ENCODE data around the gene MED29. TPM values are rescaled to one million over a fixed set of nuclear protein-coding genes. Genes with fewer than 3 reads are reported as not detected.

Gene MED29
- total and polyA plus RNA-seq, 2 experiments from 2014 or later, result 26.1 to 62.0 TPM

GRCh38 chr19:39388657-39389056 is 2.5 kb upstream of the MED29 start:
- Mint-ChIP-seq H3K4me3 (peak overlapping the region; percentile 39; the same call in 2 of the 3 replicates), H3K27ac (no peak overlapping the region), H3K36me3 (ENCODE audit: low read depth) (peaks cover 69% of the 10 kb centered on the region), H3K27me3 (ENCODE audit: insufficient read depth, low read depth, poor library complexity) (peaks cover 30% of the 10 kb centered on the region), H3K9me3 (peaks cover 3% of the 10 kb centered on the region; the same call in 1 of the 3 replicates), H3K4me1 (peaks cover 24% of the 10 kb centered on the region)
- no peak for DNase-seq (ENCODE audit: low spot score)
- Histone ChIP-seq H3K27ac (ENCODE audit: low read depth) (no peak overlapping the region), H3K27me3 (ENCODE audit: insufficient read depth) (no peaks in the 10 kb centered on the region), H3K4me1 (ENCODE audit: insufficient read depth) (peaks cover 12% of the 10 kb centered on the region), H2AFZ (no peak overlapping the region), H3K4me2 (no peak overlapping the region), H3F3A (replicated peaks; ENCODE audit: low read depth) (peaks cover 20% of the 10 kb centered on the region; the same call in 1 of the 2 replicates), H3K79me2 (replicated peaks; ENCODE audit: insufficient read depth) (peaks cover 13% of the 10 kb centered on the region), H3K9me2 (ENCODE audit: insufficient read depth) (no peaks in the 10 kb centered on the region), H3K4me3 (no peak overlapping the region), H4K20me1 (replicated peaks; ENCODE audit: insufficient read depth) (peaks cover 17% of the 10 kb centered on the region), H3K36me3 (ENCODE audit: insufficient read depth) (0 out of 2 replicates have a peak, but pooled peaks cover 5% of the 10 kb centered on the region)
- TF ChIP-seq STAT1 (IDR thresholded peaks at IDR 0.05; ENCODE audit: unreplicated experiment) (no peak), EZH2 (IDR thresholded peaks at IDR 0.05; ENCODE audit: low read depth, unreplicated experiment) (no peak)
- ATAC-seq, result no peak

- H3K9me3 Mint-ChIP-seq, result peaks cover 3% of the 10 kb centered on the region; the same call in 1 of the 3 replicates
- peak overlapping the region; percentile 97 for H3K4me3 Mint-ChIP-seq
- DNase-seq (ENCODE audit: low spot score) (peak; percentile 34), ATAC-seq (no peak)
- peaks cover 68% of the 10 kb centered on the region for H3K36me3 Mint-ChIP-seq (ENCODE audit: low read depth)
- Histone ChIP-seq H4K20me1 (replicated peaks; ENCODE audit: insufficient read depth) (peaks cover 17% of the 10 kb centered on the region), H3K79me2 (replicated peaks; ENCODE audit: insufficient read depth) (peaks cover 13% of the 10 kb centered on the region), H3K9me2 (ENCODE audit: insufficient read depth) (no peaks in the 10 kb centered on the region), H3K4me3 (peak overlapping the region; percentile 78), H3K36me3 (ENCODE audit: insufficient read depth) (0 out of 2 replicates have a peak, but pooled peaks cover 10% of the 10 kb centered on the region), H3K4me2 (peak overlapping the region; percentile 88), H3K27ac (ENCODE audit: low read depth) (peak overlapping the region; percentile 97), H2AFZ (peak overlapping the region; percentile 73; the same call in 1 of the 2 replicates), H3K27me3 (ENCODE audit: insufficient read depth) (no peaks in the 10 kb centered on the region), H3K4me1 (ENCODE audit: insufficient read depth) (peaks cover 11% of the 10 kb centered on the region), H3F3A (replicated peaks; ENCODE audit: low read depth) (peaks cover 21% of the 10 kb centered on the region; the same call in 1 of the 2 replicates)
- H3K27ac Mint-ChIP-seq, result peak overlapping the region; percentile 100
- H3K27me3 Mint-ChIP-seq (ENCODE audit: insufficient read depth, low read depth, poor library complexity), result peaks cover 30% of the 10 kb centered on the region
- H3K4me1 Mint-ChIP-seq, result peaks cover 21% of the 10 kb centered on the region
- TF ChIP-seq POLR2AphosphoS5 (IDR thresholded peaks at IDR 0.05; ENCODE audit: low read depth) (no peak), ZNF114 (CRISPR knock-in tag; IDR thresholded peaks at IDR 0.05) (no peak), EZH2phosphoT487 (IDR thresholded peaks at IDR 0.05; ENCODE audit: unreplicated experiment) (no peak), ZNF331 (CRISPR knock-in tag; IDR thresholded peaks at IDR 0.05; ENCODE audit: low read depth) (no peak), EZH2 (IDR thresholded peaks at IDR 0.05; ENCODE audit: low read depth, unreplicated experiment) (no peak), STAT1 (IDR thresholded peaks at IDR 0.05; ENCODE audit: unreplicated experiment) (no peak), NANOG (IDR thresholded peaks at IDR 0.05; ENCODE audit: borderline replicate concordance) (no peak), CREB1 (CRISPR knock-in tag; IDR thresholded peaks at IDR 0.05; ENCODE audit: low read depth) (no peak), JUNB (IDR thresholded peaks at IDR 0.05; ENCODE audit: unreplicated experiment) (no peak)
- TF ChIP-seq, protein P1, sequence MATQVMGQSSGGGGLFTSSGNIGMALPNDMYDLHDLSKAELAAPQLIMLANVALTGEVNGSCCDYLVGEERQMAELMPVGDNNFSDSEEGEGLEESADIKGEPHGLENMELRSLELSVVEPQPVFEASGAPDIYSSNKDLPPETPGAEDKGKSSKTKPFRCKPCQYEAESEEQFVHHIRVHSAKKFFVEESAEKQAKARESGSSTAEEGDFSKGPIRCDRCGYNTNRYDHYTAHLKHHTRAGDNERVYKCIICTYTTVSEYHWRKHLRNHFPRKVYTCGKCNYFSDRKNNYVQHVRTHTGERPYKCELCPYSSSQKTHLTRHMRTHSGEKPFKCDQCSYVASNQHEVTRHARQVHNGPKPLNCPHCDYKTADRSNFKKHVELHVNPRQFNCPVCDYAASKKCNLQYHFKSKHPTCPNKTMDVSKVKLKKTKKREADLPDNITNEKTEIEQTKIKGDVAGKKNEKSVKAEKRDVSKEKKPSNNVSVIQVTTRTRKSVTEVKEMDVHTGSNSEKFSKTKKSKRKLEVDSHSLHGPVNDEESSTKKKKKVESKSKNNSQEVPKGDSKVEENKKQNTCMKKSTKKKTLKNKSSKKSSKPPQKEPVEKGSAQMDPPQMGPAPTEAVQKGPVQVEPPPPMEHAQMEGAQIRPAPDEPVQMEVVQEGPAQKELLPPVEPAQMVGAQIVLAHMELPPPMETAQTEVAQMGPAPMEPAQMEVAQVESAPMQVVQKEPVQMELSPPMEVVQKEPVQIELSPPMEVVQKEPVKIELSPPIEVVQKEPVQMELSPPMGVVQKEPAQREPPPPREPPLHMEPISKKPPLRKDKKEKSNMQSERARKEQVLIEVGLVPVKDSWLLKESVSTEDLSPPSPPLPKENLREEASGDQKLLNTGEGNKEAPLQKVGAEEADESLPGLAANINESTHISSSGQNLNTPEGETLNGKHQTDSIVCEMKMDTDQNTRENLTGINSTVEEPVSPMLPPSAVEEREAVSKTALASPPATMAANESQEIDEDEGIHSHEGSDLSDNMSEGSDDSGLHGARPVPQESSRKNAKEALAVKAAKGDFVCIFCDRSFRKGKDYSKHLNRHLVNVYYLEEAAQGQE (IDR thresholded peaks at IDR 0.05; ENCODE audit: unreplicated experiment), result no peak
- TF ChIP-seq, protein P2, sequence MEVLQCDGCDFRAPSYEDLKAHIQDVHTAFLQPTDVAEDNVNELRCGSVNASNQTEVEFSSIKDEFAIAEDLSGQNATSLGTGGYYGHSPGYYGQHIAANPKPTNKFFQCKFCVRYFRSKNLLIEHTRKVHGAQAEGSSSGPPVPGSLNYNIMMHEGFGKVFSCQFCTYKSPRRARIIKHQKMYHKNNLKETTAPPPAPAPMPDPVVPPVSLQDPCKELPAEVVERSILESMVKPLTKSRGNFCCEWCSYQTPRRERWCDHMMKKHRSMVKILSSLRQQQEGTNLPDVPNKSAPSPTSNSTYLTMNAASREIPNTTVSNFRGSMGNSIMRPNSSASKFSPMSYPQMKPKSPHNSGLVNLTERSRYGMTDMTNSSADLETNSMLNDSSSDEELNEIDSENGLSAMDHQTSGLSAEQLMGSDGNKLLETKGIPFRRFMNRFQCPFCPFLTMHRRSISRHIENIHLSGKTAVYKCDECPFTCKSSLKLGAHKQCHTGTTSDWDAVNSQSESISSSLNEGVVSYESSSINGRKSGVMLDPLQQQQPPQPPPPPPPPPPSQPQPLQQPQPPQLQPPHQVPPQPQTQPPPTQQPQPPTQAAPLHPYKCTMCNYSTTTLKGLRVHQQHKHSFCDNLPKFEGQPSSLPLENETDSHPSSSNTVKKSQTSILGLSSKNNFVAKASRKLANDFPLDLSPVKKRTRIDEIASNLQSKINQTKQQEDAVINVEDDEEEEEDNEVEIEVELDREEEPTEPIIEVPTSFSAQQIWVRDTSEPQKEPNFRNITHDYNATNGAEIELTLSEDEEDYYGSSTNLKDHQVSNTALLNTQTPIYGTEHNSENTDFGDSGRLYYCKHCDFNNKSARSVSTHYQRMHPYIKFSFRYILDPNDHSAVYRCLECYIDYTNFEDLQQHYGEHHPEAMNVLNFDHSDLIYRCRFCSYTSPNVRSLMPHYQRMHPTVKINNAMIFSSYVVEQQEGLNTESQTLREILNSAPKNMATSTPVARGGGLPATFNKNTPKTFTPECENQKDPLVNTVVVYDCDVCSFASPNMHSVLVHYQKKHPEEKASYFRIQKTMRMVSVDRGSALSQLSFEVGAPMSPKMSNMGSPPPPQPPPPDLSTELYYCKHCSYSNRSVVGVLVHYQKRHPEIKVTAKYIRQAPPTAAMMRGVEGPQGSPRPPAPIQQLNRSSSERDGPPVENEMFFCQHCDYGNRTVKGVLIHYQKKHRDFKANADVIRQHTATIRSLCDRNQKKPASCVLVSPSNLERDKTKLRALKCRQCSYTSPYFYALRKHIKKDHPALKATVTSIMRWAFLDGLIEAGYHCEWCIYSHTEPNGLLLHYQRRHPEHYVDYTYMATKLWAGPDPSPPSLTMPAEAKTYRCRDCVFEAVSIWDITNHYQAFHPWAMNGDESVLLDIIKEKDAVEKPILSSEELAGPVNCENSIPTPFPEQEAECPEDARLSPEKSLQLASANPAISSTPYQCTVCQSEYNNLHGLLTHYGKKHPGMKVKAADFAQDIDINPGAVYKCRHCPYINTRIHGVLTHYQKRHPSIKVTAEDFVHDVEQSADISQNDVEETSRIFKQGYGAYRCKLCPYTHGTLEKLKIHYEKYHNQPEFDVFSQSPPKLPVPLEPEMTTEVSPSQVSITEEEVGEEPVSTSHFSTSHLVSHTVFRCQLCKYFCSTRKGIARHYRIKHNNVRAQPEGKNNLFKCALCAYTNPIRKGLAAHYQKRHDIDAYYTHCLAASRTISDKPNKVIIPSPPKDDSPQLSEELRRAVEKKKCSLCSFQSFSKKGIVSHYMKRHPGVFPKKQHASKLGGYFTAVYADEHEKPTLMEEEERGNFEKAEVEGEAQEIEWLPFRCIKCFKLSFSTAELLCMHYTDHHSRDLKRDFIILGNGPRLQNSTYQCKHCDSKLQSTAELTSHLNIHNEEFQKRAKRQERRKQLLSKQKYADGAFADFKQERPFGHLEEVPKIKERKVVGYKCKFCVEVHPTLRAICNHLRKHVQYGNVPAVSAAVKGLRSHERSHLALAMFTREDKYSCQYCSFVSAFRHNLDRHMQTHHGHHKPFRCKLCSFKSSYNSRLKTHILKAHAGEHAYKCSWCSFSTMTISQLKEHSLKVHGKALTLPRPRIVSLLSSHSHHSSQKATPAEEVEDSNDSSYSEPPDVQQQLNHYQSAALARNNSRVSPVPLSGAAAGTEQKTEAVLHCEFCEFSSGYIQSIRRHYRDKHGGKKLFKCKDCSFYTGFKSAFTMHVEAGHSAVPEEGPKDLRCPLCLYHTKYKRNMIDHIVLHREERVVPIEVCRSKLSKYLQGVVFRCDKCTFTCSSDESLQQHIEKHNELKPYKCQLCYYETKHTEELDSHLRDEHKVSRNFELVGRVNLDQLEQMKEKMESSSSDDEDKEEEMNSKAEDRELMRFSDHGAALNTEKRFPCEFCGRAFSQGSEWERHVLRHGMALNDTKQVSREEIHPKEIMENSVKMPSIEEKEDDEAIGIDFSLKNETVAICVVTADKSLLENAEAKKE (CRISPR knock-in tag; IDR thresholded peaks at IDR 0.05), result no peak
Measured at GRCh38 chr19:39389631-39390414, 1.4 kb upstream of the MED29 start.
